PC-3 (cell line): ENCODE measurements around the gene SLC38A4.

Source experiments
- CTCF ChIP-seq: fragments of 300-600 bp; sonication (generic); conservative IDR thresholded peaks from 2 replicates; pipeline ENCODE4 v1.5.1; 2017; ENCODE audit warnings: antibody characterized with exemption, low read depth, mild to moderate bottlenecking, low read length
- EZH2 ChIP-seq: fragments of 300-600 bp; sonication (generic); IDR thresholded peaks from one replicate; pipeline ENCODE4 v1.6.1; 2017; ENCODE audit warnings: antibody characterized with exemption, mild to moderate bottlenecking, low read length; ENCODE audit not compliant: unreplicated experiment
- EZH2phosphoT487 ChIP-seq: fragments of 300-600 bp; sonication (generic); IDR thresholded peaks from 2 replicates; pipeline ENCODE4 v1.6.1; 2018; ENCODE audit warnings: mild to moderate bottlenecking, antibody characterized with exemption, low read length, borderline replicate concordance

- TF ChIP-seq CTCF (no peak), EZH2 (no peak), EZH2phosphoT487 (no peak)
Measured at GRCh38 chr12:46749322-46749721, 76.5 kb downstream of the SLC38A4 start.
